ENCODE results near the gene CCND2. TPM values are rescaled to one million over a fixed set of nuclear protein-coding genes. Genes with fewer than 3 reads are reported as not detected.

The CCND2 gene
- total and polyA plus RNA-seq, 2 of the 4 experiments (the other 2 are of a cell fraction) = 1.1 to 2.3 TPM

- Histone ChIP-seq H3K9ac (ENCODE audit: low read depth, low read length) (no peak overlapping the region), H3K36me3 (ENCODE audit: control insufficient read depth, insufficient read depth, low read length) (no peaks in the 10 kb centered on the region), H3K79me1 (ENCODE audit: low read depth in 1 of 2, low read length in 2 of 2) (no peaks in the 10 kb centered on the region), H3K27ac (ENCODE audit: insufficient read depth, low read length) (no peak overlapping the region), H3K9me3 (ENCODE audit: control insufficient read depth, insufficient read depth, low read length) (no peaks in the 10 kb centered on the region), H3K4ac (ENCODE audit: low read depth, low read length) (no peak overlapping the region), H3K4me1 (ENCODE audit: control insufficient read depth, insufficient read depth, low read length) (no peaks in the 10 kb centered on the region), H2BK15ac (ENCODE audit: low read depth, low read length) (no peak overlapping the region), H2AK5ac (ENCODE audit: low read depth, low read length) (no peak overlapping the region), H3K18ac (ENCODE audit: low read depth, low read length) (no peak overlapping the region), H4K8ac (ENCODE audit: low read depth in 2 of 2, low read length in 2 of 2) (no peak overlapping the region), H4K5ac (ENCODE audit: low read depth, low read length) (no peak overlapping the region), H3K14ac (replicated peaks; ENCODE audit: low read depth, low read length) (no peak overlapping the region), H2BK5ac (ENCODE audit: low read depth, low read length, poor library complexity, severe bottlenecking) (no peak overlapping the region), H2BK20ac (ENCODE audit: low read depth, low read length) (no peak overlapping the region), H3K4me3 (ENCODE audit: insufficient read depth, low read depth, low read length) (no peak overlapping the region), H3K9me1 (ENCODE audit: insufficient read depth, low read length) (no peaks in the 10 kb centered on the region), H3K56ac (ENCODE audit: extremely low read depth, insufficient read depth, low read length) (no peak overlapping the region), H3K23ac (ENCODE audit: low read depth, low read length) (no peak overlapping the region), H3K4me2 (ENCODE audit: low read depth, low read length) (no peak overlapping the region), H2AFZ (replicated peaks; ENCODE audit: low read length, poor library complexity) (no peak overlapping the region), H4K91ac (ENCODE audit: insufficient read depth, low read depth, low read length) (no peak overlapping the region), H3K27me3 (ENCODE audit: control insufficient read depth, insufficient read depth, low read length) (peaks cover 11% of the 10 kb centered on the region), H2AK9ac (replicated peaks; ENCODE audit: low read depth, low read length, poor library complexity) (no peak overlapping the region), H4K20me1 (ENCODE audit: insufficient read depth, low read length) (no peaks in the 10 kb centered on the region), H2BK120ac (ENCODE audit: low read depth, low read length) (no peak overlapping the region)
- dilution Hi-C loops (cut with HindIII; ENCODE audit: low sequenced_read_pairs, unreplicated experiment) = no loop called here
- BruUV-seq (replicated peaks) = no TSS peak
- DNase-seq (no peak), ATAC-seq (ENCODE audit: low read depth) (no peak)
- ChIA-PET POLR2A (ENCODE audit: unreplicated experiment) (no interaction called here), CTCF (no interaction called here)
- TF ChIP-seq CEBPB (IDR thresholded peaks at IDR 0.05; ENCODE audit: low read depth, low read length) = no peak
- TF ChIP-seq USF2 (IDR thresholded peaks at IDR 0.05; ENCODE audit: low read depth, low read length) = no peak
- no peak for TF ChIP-seq MAZ (IDR thresholded peaks at IDR 0.05; ENCODE audit: borderline replicate concordance, low read depth, low read length)
- no peak for TF ChIP-seq RFX5 (IDR thresholded peaks at IDR 0.05; ENCODE audit: low read depth, low read length)
- no peak for TF ChIP-seq SMC3 (IDR thresholded peaks at IDR 0.05; ENCODE audit: low read depth, low read length)
- no peak for TF ChIP-seq CTCF (conservative IDR thresholded peaks at IDR 0.05; ENCODE audit: low read depth, low read length)
- TF ChIP-seq POLR2A (IDR thresholded peaks at IDR 0.05; ENCODE audit: low read depth, low read length) = no peak
- TF ChIP-seq NFE2L2 (IDR thresholded peaks at IDR 0.05; ENCODE audit: low read depth, low read length) = no peak
- no peak for TF ChIP-seq MAFK (IDR thresholded peaks at IDR 0.05; ENCODE audit: low read depth, low read length)
- TF ChIP-seq MXI1 (IDR thresholded peaks at IDR 0.05; ENCODE audit: borderline replicate concordance, low read depth, low read length) = no peak
- no peak for TF ChIP-seq RCOR1 (IDR thresholded peaks at IDR 0.05; ENCODE audit: insufficient replicate concordance, low read length)
- no peak for TF ChIP-seq CHD1 (IDR thresholded peaks at IDR 0.05; ENCODE audit: low read depth, low read length)
- no peak for TF ChIP-seq RAD21 (IDR thresholded peaks at IDR 0.05; ENCODE audit: low read length)
- no peak for TF ChIP-seq ELK1 (IDR thresholded peaks at IDR 0.05; ENCODE audit: borderline replicate concordance, low read depth, low read length)
- TF ChIP-seq FOS (IDR thresholded peaks at IDR 0.05; ENCODE audit: low read depth, low read length) = no peak
- intact Hi-C loops (cut with micrococcal nuclease) = no loop called here
- in situ Hi-C loops (cut with MboI; ENCODE audit: low sequenced_read_pairs) = no loop called here
These were observed 16.1 kb upstream of the CCND2 start for GRCh38 chr12:4257442-4257841.

All from IMR-90 (cell line).